Measurements from ENCODE around the gene IMPG2. TPM values are rescaled to one million over a fixed set of nuclear protein-coding genes. Genes with fewer than 3 reads are reported as not detected.
"Not testable (repeated sequence)": the region's sequence is repeated elsewhere in the genome, so short reads cannot be mapped to it uniquely, and the experiment has no call there.

Gene IMPG2
- total RNA-seq, 1 donor from 2014 or later: 0.50 TPM

- Mint-ChIP-seq H3K9me3 (ENCODE audit: low read depth) (peaks cover 19% of the 10 kb centered on the region), H3K4me3 (ENCODE audit: unreplicated experiment) (peak overlapping the region; percentile 58), H3K4me1 (ENCODE audit: low read depth) (peaks cover 34% of the 10 kb centered on the region), H3K36me3 (ENCODE audit: low read depth) (peaks cover 16% of the 10 kb centered on the region), H3K27ac (ENCODE audit: unreplicated experiment) (peak overlapping the region; percentile 93), H3K27me3 (ENCODE audit: low read depth) (no peaks in the 10 kb centered on the region)
- TF ChIP-seq CTCF (IDR thresholded peaks at IDR 0.05): no peak
- DNase-seq (ENCODE audit: low spot score): no peak
These were observed 9.4 kb downstream of the IMPG2 start for GRCh38 chr3:101310978-101311375.

- not testable (repeated sequence) for DNase-seq (ENCODE audit: low spot score); H3K4me3 Mint-ChIP-seq (ENCODE audit: unreplicated experiment); H3K27me3 Mint-ChIP-seq (ENCODE audit: low read depth); H3K27ac Mint-ChIP-seq (ENCODE audit: unreplicated experiment)
- Mint-ChIP-seq H3K9me3 (ENCODE audit: low read depth) (peaks cover 19% of the 10 kb centered on the region), H3K36me3 (ENCODE audit: low read depth) (peaks cover 17% of the 10 kb centered on the region), H3K4me1 (ENCODE audit: low read depth) (peaks cover 38% of the 10 kb centered on the region)
These were observed 12.1 kb downstream of the IMPG2 start for GRCh38 chr3:101308147-101308772.

GRCh38 chr3:101303836-101304235 lies 16.5 kb downstream of the IMPG2 start:
- peaks cover 22% of the 10 kb centered on the region for H3K36me3 Mint-ChIP-seq (ENCODE audit: low read depth)
- no peak overlapping the region for H3K27ac Mint-ChIP-seq (ENCODE audit: unreplicated experiment)
- DNase-seq (ENCODE audit: low spot score): no peak
- TF ChIP-seq CTCF (IDR thresholded peaks at IDR 0.05): no peak
- H3K27me3 Mint-ChIP-seq (ENCODE audit: low read depth): no peaks in the 10 kb centered on the region
- peaks cover 6% of the 10 kb centered on the region for H3K4me1 Mint-ChIP-seq (ENCODE audit: low read depth)
- no peak overlapping the region for H3K4me3 Mint-ChIP-seq (ENCODE audit: unreplicated experiment)
- H3K9me3 Mint-ChIP-seq (ENCODE audit: low read depth): peaks cover 16% of the 10 kb centered on the region

GRCh38 chr3:101303089-101303731 lies 17.2 kb downstream of the IMPG2 start:
- H3K27me3 Mint-ChIP-seq (ENCODE audit: low read depth): no peaks in the 10 kb centered on the region
- no peak overlapping the region for H3K4me3 Mint-ChIP-seq (ENCODE audit: unreplicated experiment)
- H3K4me1 Mint-ChIP-seq (ENCODE audit: low read depth): peaks cover 6% of the 10 kb centered on the region
- no peak for TF ChIP-seq CTCF (IDR thresholded peaks at IDR 0.05)
- no peak overlapping the region for H3K27ac Mint-ChIP-seq (ENCODE audit: unreplicated experiment)
- H3K36me3 Mint-ChIP-seq (ENCODE audit: low read depth): peaks cover 23% of the 10 kb centered on the region
- no peak for DNase-seq (ENCODE audit: low spot score)
- H3K9me3 Mint-ChIP-seq (ENCODE audit: low read depth): peaks cover 16% of the 10 kb centered on the region

GRCh38 chr3:101300073-101300472 lies 20.3 kb downstream of the IMPG2 start:
- no peak for TF ChIP-seq CTCF (IDR thresholded peaks at IDR 0.05)
- Mint-ChIP-seq H3K27ac (ENCODE audit: unreplicated experiment) (no peak overlapping the region), H3K4me3 (ENCODE audit: unreplicated experiment) (no peak overlapping the region), H3K9me3 (ENCODE audit: low read depth) (peaks cover 31% of the 10 kb centered on the region), H3K36me3 (ENCODE audit: low read depth) (peaks cover 27% of the 10 kb centered on the region), H3K4me1 (ENCODE audit: low read depth) (peaks cover 4% of the 10 kb centered on the region), H3K27me3 (ENCODE audit: low read depth) (no peaks in the 10 kb centered on the region)
- DNase-seq (ENCODE audit: low spot score): peak; percentile 62

GRCh38 chr3:101292027-101292426 lies 28.3 kb downstream of the IMPG2 start:
- H3K9me3 Mint-ChIP-seq (ENCODE audit: low read depth): peaks cover 16% of the 10 kb centered on the region
- DNase-seq (ENCODE audit: low spot score): no peak
- no peak for TF ChIP-seq CTCF (IDR thresholded peaks at IDR 0.05)

More at GRCh38 chr3:101292027-101292426, 28.3 kb downstream of the IMPG2 start:
- H3K27ac Mint-ChIP-seq (ENCODE audit: unreplicated experiment): peak overlapping the region; percentile 73
- H3K27me3 Mint-ChIP-seq (ENCODE audit: low read depth): no peaks in the 10 kb centered on the region
- no peak overlapping the region for H3K4me3 Mint-ChIP-seq (ENCODE audit: unreplicated experiment)
- peaks cover 25% of the 10 kb centered on the region for H3K4me1 Mint-ChIP-seq (ENCODE audit: low read depth)
- peaks cover 3% of the 10 kb centered on the region for H3K36me3 Mint-ChIP-seq (ENCODE audit: low read depth)

Measured in chondrocyte (in vitro differentiated cells).